ENCODE data around the gene FAM217B.

FAM217B gene

DNA sequence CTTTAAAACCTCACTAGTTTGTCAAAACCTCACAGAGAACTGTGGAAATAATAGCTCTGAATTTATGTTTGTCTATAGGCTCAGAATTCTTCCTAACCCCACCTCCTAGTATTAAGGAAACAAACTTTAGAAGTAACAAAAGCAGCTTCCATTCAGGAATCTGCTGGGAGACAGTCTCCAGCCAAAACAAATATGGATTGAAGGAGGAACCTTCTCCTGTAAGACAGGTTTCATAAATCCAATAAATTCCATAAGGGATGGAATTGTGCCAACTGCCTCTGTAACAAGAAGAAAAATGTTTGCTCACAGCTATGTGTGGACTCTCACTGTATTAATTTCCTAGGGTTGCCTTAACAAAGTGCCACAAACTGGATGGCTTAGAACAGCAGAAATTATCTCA is 14.3 kb upstream of the FAM217B start:
- no peak overlapping the region for H3K27ac ChIP-seq (ENCODE audit: low read depth, low read length)
- H3K4me3 ChIP-seq (ENCODE audit: low read depth, low read length): no peak overlapping the region
- H3K4me1 ChIP-seq (ENCODE audit: control insufficient read depth, insufficient read depth, low read length, unreplicated experiment): no peaks in the 10 kb centered on the region
- no peak overlapping the region for H2AFZ ChIP-seq (ENCODE audit: low read length, unreplicated experiment)
- no peaks in the 10 kb centered on the region for H3K27me3 ChIP-seq (ENCODE audit: insufficient read depth, low read length)
- H3K79me2 ChIP-seq (ENCODE audit: control insufficient read depth, insufficient read depth, low read length, unreplicated experiment): peaks cover 5% of the 10 kb centered on the region
- no peaks in the 10 kb centered on the region for H3K36me3 ChIP-seq (ENCODE audit: insufficient read depth, low read length)

DNA sequence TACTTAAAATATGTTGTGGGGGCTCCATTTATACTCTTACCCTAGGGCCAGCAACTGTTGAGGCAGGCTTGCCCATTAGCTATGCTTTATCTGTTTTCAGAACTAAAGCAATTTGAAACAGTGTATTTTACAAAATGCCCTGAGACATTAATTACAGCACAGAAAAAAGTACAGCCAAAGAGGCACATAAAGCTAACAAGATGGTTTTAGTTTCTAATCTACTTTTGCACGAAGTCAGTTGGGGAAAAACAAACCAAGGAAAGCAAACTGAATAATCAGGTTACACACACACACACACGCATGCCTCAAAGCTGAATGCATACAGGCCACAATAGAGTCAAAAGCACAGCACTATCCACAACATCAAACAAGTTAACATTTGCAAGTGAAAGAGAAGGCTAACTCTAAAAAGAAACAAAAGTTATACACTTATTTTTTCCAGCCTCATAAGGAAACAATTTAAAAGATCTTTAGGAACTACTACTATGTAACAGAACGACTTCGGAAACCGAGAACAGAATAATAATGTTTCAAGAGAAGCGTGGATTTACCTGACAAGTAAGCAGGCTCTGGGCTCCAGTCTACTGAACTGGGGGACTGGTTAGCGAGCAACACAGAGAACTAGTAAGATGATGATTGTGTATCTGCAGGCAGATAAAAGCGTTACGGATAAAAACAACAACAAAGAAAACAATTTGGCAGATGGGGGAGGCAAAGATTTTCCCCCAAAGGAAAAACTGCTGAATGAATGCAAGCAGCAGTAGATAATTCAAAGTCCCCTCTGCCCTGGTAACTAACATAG is 8.5 kb upstream of the FAM217B start:
- H3K27me3 ChIP-seq (ENCODE audit: insufficient read depth, low read length): no peaks in the 10 kb centered on the region
- no peak overlapping the region for H3K27ac ChIP-seq (ENCODE audit: low read depth, low read length)
- peaks cover 5% of the 10 kb centered on the region for H3K79me2 ChIP-seq (ENCODE audit: control insufficient read depth, insufficient read depth, low read length, unreplicated experiment)
- H3K4me3 ChIP-seq (ENCODE audit: low read depth, low read length): no peak overlapping the region
- no peak overlapping the region for H2AFZ ChIP-seq (ENCODE audit: low read length, unreplicated experiment)
- H3K4me1 ChIP-seq (ENCODE audit: control insufficient read depth, insufficient read depth, low read length, unreplicated experiment): no peaks in the 10 kb centered on the region
- no peaks in the 10 kb centered on the region for H3K36me3 ChIP-seq (ENCODE audit: insufficient read depth, low read length)

DNA sequence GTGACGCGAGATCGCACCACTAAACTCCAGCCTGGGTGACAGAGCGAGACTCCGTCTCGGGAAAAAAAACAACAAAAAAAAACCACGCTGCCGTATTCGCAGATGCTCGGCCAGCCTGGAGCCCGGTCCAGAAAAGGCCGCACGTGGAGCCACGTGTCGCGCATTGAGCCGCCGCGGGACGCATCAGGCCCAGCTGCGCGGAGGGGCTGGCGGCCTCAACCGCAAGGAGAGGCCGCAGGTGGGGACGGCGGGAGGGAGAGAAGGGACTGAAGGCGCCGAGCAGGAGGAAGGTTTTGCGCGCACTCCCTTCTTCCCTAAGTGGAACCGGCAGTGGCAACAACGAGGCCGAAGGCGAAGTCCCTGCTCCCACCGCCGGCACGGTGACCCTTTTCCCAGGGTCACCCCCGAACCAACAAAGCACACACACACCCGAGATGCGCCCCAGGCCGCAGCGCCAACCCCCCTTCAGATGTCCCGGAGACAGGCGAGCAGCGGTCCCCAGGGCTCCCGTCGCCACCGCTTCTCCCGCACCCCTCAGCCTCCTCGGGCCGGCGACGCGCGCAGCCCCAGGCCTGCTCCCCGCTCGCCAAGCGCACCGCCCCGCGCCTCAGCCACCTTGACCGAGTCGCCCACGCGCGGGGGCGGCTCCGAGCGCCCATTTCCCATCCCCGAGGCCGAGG is 7.4 kb upstream of the FAM217B start:
- no peaks in the 10 kb centered on the region for H3K36me3 ChIP-seq (ENCODE audit: insufficient read depth, low read length)
- peak overlapping the region; percentile 88 for H3K4me3 ChIP-seq (ENCODE audit: low read depth, low read length)
- no peak overlapping the region for H3K27ac ChIP-seq (ENCODE audit: low read depth, low read length)
- H3K4me1 ChIP-seq (ENCODE audit: control insufficient read depth, insufficient read depth, low read length, unreplicated experiment): no peaks in the 10 kb centered on the region
- H3K79me2 ChIP-seq (ENCODE audit: control insufficient read depth, insufficient read depth, low read length, unreplicated experiment): peaks cover 3% of the 10 kb centered on the region
- peak overlapping the region; percentile 15 for H2AFZ ChIP-seq (ENCODE audit: low read length, unreplicated experiment)
- no peaks in the 10 kb centered on the region for H3K27me3 ChIP-seq (ENCODE audit: insufficient read depth, low read length)

- Histone ChIP-seq H3K36me3 (ENCODE audit: insufficient read depth, low read length) (no peaks in the 10 kb centered on the region), H3K4me3 (ENCODE audit: low read depth, low read length) (peak within 1 kb of the TSS; percentile 88), H3K4me1 (ENCODE audit: control insufficient read depth, insufficient read depth, low read length, unreplicated experiment) (peaks cover 6% of the 10 kb centered on the region), H2AFZ (ENCODE audit: low read length, unreplicated experiment) (peak within 1 kb of the TSS; percentile 92), H3K79me2 (ENCODE audit: control insufficient read depth, insufficient read depth, low read length, unreplicated experiment) (peaks cover 3% of the 10 kb centered on the region), H3K27me3 (ENCODE audit: insufficient read depth, low read length) (no peaks in the 10 kb centered on the region), H3K27ac (ENCODE audit: low read depth, low read length) (no peak within 1 kb of the TSS)
Measured at GRCh38 chr20:59933296-59933848, 6.8 kb upstream of the FAM217B start, which contains the start of gene SYCP2. SYCP2 (minus strand) TSS chr20:59933637; CDS start chr20:59922413, 11,224 bp downstream.

GRCh38 chr20:59933849-59934585 is 6.2 kb upstream of the FAM217B start:
- peaks cover 12% of the 10 kb centered on the region for H3K4me1 ChIP-seq (ENCODE audit: control insufficient read depth, insufficient read depth, low read length, unreplicated experiment)
- H3K27me3 ChIP-seq (ENCODE audit: insufficient read depth, low read length): no peaks in the 10 kb centered on the region
- H3K36me3 ChIP-seq (ENCODE audit: insufficient read depth, low read length): no peaks in the 10 kb centered on the region
- no peak overlapping the region for H3K27ac ChIP-seq (ENCODE audit: low read depth, low read length)
- H3K4me3 ChIP-seq (ENCODE audit: low read depth, low read length): peak overlapping the region; percentile 88
- peak overlapping the region; percentile 92 for H2AFZ ChIP-seq (ENCODE audit: low read length, unreplicated experiment)
- peaks cover 9% of the 10 kb centered on the region for H3K79me2 ChIP-seq (ENCODE audit: control insufficient read depth, insufficient read depth, low read length, unreplicated experiment)

DNA sequence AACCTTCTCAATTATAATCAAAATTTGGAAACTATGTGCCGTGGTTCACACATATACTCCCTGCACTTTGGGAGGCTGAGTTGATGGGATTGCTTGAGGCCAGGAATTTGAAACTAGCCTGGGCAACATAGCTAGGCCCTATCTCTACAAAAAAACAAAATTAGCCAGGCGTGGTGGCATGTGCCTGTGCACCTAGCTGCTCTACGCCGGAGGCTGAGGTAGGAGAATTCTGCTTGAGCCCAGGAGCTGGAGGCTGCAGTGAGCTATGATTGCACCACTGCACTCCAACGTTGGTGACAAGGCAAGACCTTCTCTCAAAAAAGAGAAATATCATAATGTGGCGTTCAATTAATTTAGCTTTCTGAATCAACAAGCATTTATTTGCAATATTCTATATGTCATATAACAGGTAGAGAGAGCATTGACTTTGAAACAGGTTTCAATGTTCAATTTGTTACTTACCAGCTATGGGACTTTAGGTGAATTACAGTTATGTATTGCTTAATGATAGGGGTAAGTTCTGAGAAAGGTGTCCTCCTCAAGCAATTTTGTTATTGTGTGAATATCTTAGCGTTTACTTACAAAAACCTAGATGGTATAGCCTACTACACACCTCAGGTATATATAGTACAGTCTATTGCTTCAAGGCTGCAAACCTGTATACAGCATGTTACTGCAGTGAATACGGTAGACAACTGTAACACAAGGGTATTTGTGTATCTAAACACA is 4.6 kb upstream of the FAM217B start:
- Histone ChIP-seq H3K4me3 (ENCODE audit: low read depth, low read length) (no peak overlapping the region), H3K27ac (ENCODE audit: low read depth, low read length) (no peak overlapping the region), H3K4me1 (ENCODE audit: control insufficient read depth, insufficient read depth, low read length, unreplicated experiment) (peaks cover 16% of the 10 kb centered on the region)

GRCh38 chr20:59936409-59936808 is 3.8 kb upstream of the FAM217B start:
- Histone ChIP-seq H3K27me3 (ENCODE audit: insufficient read depth, low read length) (no peaks in the 10 kb centered on the region), H3K4me1 (ENCODE audit: control insufficient read depth, insufficient read depth, low read length, unreplicated experiment) (peaks cover 16% of the 10 kb centered on the region), H3K36me3 (ENCODE audit: insufficient read depth, low read length) (no peaks in the 10 kb centered on the region), H3K4me3 (ENCODE audit: low read depth, low read length) (no peak overlapping the region), H3K27ac (ENCODE audit: low read depth, low read length) (no peak overlapping the region), H2AFZ (ENCODE audit: low read length, unreplicated experiment) (no peak overlapping the region), H3K79me2 (ENCODE audit: control insufficient read depth, insufficient read depth, low read length, unreplicated experiment) (peaks cover 17% of the 10 kb centered on the region)

More for the DNA sequence above, 4.6 kb upstream of the FAM217B start:
- Histone ChIP-seq H2AFZ (ENCODE audit: low read length, unreplicated experiment) (no peak overlapping the region), H3K79me2 (ENCODE audit: control insufficient read depth, insufficient read depth, low read length, unreplicated experiment) (peaks cover 13% of the 10 kb centered on the region), H3K27me3 (ENCODE audit: insufficient read depth, low read length) (no peaks in the 10 kb centered on the region), H3K36me3 (ENCODE audit: insufficient read depth, low read length) (no peaks in the 10 kb centered on the region)

DNA sequence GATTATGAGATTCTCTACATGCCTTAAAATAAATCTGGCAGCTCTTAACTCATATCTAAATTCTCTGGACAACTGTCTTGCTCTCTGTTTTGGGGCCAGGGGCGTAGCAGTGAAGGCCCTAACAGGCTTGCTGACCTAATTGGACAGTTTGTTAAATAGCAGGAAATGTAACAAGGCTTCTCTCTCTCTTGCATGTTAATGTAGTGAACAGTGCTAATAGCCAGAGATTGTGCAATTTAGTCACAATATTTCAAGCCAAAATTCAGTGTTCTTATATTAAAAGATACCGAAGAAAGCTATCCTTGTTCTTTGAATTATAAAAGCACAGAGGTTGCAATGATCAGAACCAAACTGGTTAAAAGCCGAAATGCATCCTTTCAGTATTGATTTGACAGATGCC is 3.0 kb upstream of the FAM217B start:
- Histone ChIP-seq H3K36me3 (ENCODE audit: insufficient read depth, low read length) (no peaks in the 10 kb centered on the region), H3K27ac (ENCODE audit: low read depth, low read length) (no peak overlapping the region), H3K4me1 (ENCODE audit: control insufficient read depth, insufficient read depth, low read length, unreplicated experiment) (peaks cover 20% of the 10 kb centered on the region), H2AFZ (ENCODE audit: low read length, unreplicated experiment) (no peak overlapping the region), H3K4me3 (ENCODE audit: low read depth, low read length) (no peak overlapping the region), H3K27me3 (ENCODE audit: insufficient read depth, low read length) (no peaks in the 10 kb centered on the region), H3K79me2 (ENCODE audit: control insufficient read depth, insufficient read depth, low read length, unreplicated experiment) (peaks cover 23% of the 10 kb centered on the region)

DNA sequence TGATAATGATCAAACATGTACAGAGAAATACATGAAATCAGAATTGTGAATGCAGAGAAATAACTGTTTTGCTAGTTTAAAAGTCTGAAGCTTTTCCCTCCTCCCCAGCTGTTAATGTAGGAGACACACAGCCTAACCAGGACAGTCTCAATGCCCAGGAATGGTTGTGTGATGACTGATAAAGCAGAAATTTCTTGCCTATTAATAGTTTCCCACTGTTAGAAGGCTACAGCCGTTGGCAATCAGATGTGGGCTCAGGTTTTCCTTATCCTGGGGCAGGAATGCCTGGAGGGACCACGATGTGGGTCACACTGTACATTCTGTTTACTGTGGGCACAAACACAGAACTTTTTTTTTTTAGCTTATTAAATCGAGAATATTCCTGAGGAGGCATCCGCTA is 2.0 kb upstream of the FAM217B start:
- peak overlapping the region; percentile 12; the same call in 1 of the 2 replicates for H3K27ac ChIP-seq (ENCODE audit: low read depth, low read length)

DNA sequence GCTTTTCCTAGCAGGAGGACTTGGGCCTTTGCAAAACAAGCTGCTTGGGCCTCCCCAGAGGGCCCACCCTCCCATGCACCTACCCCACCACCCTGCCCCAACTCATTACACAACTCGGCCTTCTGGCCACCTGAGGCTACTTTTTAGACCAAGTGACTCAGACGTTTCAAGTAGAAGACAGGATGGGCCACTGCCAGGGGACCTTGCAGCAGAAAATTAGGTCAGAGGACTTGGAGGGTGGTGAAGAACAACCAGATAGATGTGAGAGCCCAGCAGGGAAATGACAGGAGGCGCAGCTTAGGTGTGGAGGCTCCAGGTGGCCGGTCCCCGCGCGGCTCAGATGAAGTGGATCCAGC is 1.5 kb upstream of the FAM217B start:
- H3K4me3 ChIP-seq (ENCODE audit: low read depth, low read length): peak overlapping the region; percentile 82
- H3K27ac ChIP-seq (ENCODE audit: low read depth, low read length): peak overlapping the region; percentile 12; the same call in 1 of the 2 replicates
- peaks cover 20% of the 10 kb centered on the region for H3K4me1 ChIP-seq (ENCODE audit: control insufficient read depth, insufficient read depth, low read length, unreplicated experiment)
- H2AFZ ChIP-seq (ENCODE audit: low read length, unreplicated experiment): no peak overlapping the region
- no peaks in the 10 kb centered on the region for H3K27me3 ChIP-seq (ENCODE audit: insufficient read depth, low read length)
- H3K79me2 ChIP-seq (ENCODE audit: control insufficient read depth, insufficient read depth, low read length, unreplicated experiment): peaks cover 25% of the 10 kb centered on the region
- H3K36me3 ChIP-seq (ENCODE audit: insufficient read depth, low read length): no peaks in the 10 kb centered on the region; the same call in 1 of the 2 replicates

More for the DNA sequence above, 2.0 kb upstream of the FAM217B start:
- Histone ChIP-seq H3K27me3 (ENCODE audit: insufficient read depth, low read length) (no peaks in the 10 kb centered on the region), H3K4me1 (ENCODE audit: control insufficient read depth, insufficient read depth, low read length, unreplicated experiment) (peaks cover 20% of the 10 kb centered on the region), H3K36me3 (ENCODE audit: insufficient read depth, low read length) (no peaks in the 10 kb centered on the region; the same call in 1 of the 2 replicates), H2AFZ (ENCODE audit: low read length, unreplicated experiment) (no peak overlapping the region), H3K79me2 (ENCODE audit: control insufficient read depth, insufficient read depth, low read length, unreplicated experiment) (peaks cover 25% of the 10 kb centered on the region), H3K4me3 (ENCODE audit: low read depth, low read length) (peak overlapping the region; percentile 82)
